ENCODE results near the gene CA6. TPM values are rescaled to one million over a fixed set of nuclear protein-coding genes. Genes with fewer than 3 reads are reported as not detected.

CA6 gene
- total RNA-seq, 1 experiment from 2014 or later = 0.11 TPM

- ChIA-PET POLR2A (no interaction called here), CTCF (interaction anchor here (0.6 to 4.0 kb wide), 6 partner anchors 31 to 117 kb away, joined by 3 to 26 read pairs (median 5); no protein-coding TSS in a partner anchor)
- H3K36me3 Mint-ChIP-seq = peaks cover 16% of the 10 kb centered on the region
- DNase-seq (ENCODE audit: low spot score) = no peak
- peaks cover 21% of the 10 kb centered on the region for H3K27me3 Mint-ChIP-seq (ENCODE audit: low read depth)
- no peak overlapping the region for H3K4me3 Mint-ChIP-seq
- H3K9me3 Mint-ChIP-seq = no peaks in the 10 kb centered on the region; the same call in none of the 2 replicates
- no peak overlapping the region for H3K27ac Mint-ChIP-seq
- H3K4me1 Mint-ChIP-seq = peaks cover 42% of the 10 kb centered on the region
- ATAC-seq = peak; percentile 18
- TF ChIP-seq ZNF121 (CRISPR knock-in tag; IDR thresholded peaks at IDR 0.05) = peak; percentile 87
- no peak for TF ChIP-seq NR3C1 (CRISPR knock-in tag; conservative IDR thresholded peaks at IDR 0.05; ENCODE audit: low read depth)
- peak; percentile 61 for TF ChIP-seq USF2 (CRISPR knock-in tag; IDR thresholded peaks at IDR 0.05)
- peak; percentile 48; the same call in 1 of the 2 replicates for TF ChIP-seq USF1 (CRISPR knock-in tag; IDR thresholded peaks at IDR 0.05)
Measured at GRCh38 chr1:8910914-8911313, 34.8 kb upstream of the CA6 start.

GRCh38 chr1:8911416-8912309 lies 34.0 kb upstream of the CA6 start:
- peak overlapping the region; percentile 95 for H3K27ac Mint-ChIP-seq
- ATAC-seq = peak; percentile 78

GRCh38 chr1:8913457-8913856 lies 32.2 kb upstream of the CA6 start:
- POLR2A ChIA-PET = no interaction called here
- Mint-ChIP-seq H3K9me3 (no peaks in the 10 kb centered on the region; the same call in none of the 2 replicates), H3K27ac (no peak overlapping the region; the same call in 1 of the 2 replicates)
- TF ChIP-seq PRDM15 (CRISPR knock-in tag; IDR thresholded peaks at IDR 0.05) (no peak), ZNF416 (CRISPR knock-in tag; IDR thresholded peaks at IDR 0.05) (no peak), MLX (CRISPR knock-in tag; IDR thresholded peaks at IDR 0.05) (no peak), GABPB1 (CRISPR knock-in tag; IDR thresholded peaks at IDR 0.05) (no peak), ZNF396 (CRISPR knock-in tag; IDR thresholded peaks at IDR 0.05; ENCODE audit: borderline replicate concordance) (no peak)

More at GRCh38 chr1:8911416-8912309, 34.0 kb upstream of the CA6 start:
- Mint-ChIP-seq H3K27me3 (ENCODE audit: low read depth) (peaks cover 25% of the 10 kb centered on the region), H3K4me1 (peaks cover 45% of the 10 kb centered on the region), H3K9me3 (no peaks in the 10 kb centered on the region; the same call in none of the 2 replicates), H3K36me3 (peaks cover 16% of the 10 kb centered on the region), H3K4me3 (no peak overlapping the region)
- DNase-seq (ENCODE audit: low spot score) = peak; percentile 25
- TF ChIP-seq ATF1 (CRISPR knock-in tag; IDR thresholded peaks at IDR 0.05) (no peak), USF1 (CRISPR knock-in tag; IDR thresholded peaks at IDR 0.05) (no peak), KAT7 (CRISPR knock-in tag; IDR thresholded peaks at IDR 0.05; ENCODE audit: borderline replicate concordance) (no peak), PRRX2 (CRISPR knock-in tag; IDR thresholded peaks at IDR 0.05) (no peak), EMX1 (CRISPR knock-in tag; IDR thresholded peaks at IDR 0.05) (no peak), TEAD4 (CRISPR knock-in tag; IDR thresholded peaks at IDR 0.05) (no peak), ZNF317 (CRISPR knock-in tag; IDR thresholded peaks at IDR 0.05; ENCODE audit: borderline replicate concordance, low read depth) (no peak), FOXP1 (CRISPR knock-in tag; IDR thresholded peaks at IDR 0.05; ENCODE audit: borderline replicate concordance) (no peak), SMAD3 (CRISPR knock-in tag; IDR thresholded peaks at IDR 0.05; ENCODE audit: borderline replicate concordance) (no peak), JAZF1 (CRISPR knock-in tag; IDR thresholded peaks at IDR 0.05) (no peak), ZBTB21 (CRISPR knock-in tag; IDR thresholded peaks at IDR 0.05; ENCODE audit: borderline replicate concordance) (no peak), SOX15 (CRISPR knock-in tag; IDR thresholded peaks at IDR 0.05) (no peak), RELA (CRISPR knock-in tag; IDR thresholded peaks at IDR 0.05; ENCODE audit: borderline replicate concordance) (no peak), MXD4 (CRISPR knock-in tag; IDR thresholded peaks at IDR 0.05; ENCODE audit: borderline replicate concordance) (no peak), ERG (CRISPR knock-in tag; IDR thresholded peaks at IDR 0.05) (no peak), USF2 (CRISPR knock-in tag; IDR thresholded peaks at IDR 0.05) (no peak)
- CTCF ChIA-PET = interaction anchor here (2.6 to 4.0 kb wide), 2 partner anchors 51 to 93 kb away, joined by 12 to 26 read pairs; no protein-coding TSS in a partner anchor
- POLR2A ChIA-PET = no interaction called here

More at GRCh38 chr1:8913457-8913856, 32.2 kb upstream of the CA6 start:
- H3K36me3 Mint-ChIP-seq = peaks cover 16% of the 10 kb centered on the region
- no peak for DNase-seq (ENCODE audit: low spot score)
- no peak for ATAC-seq
- CTCF ChIA-PET = interaction anchor here (3.0 to 3.9 kb wide), 2 partner anchors 49 to 91 kb away, joined by 19 to 34 read pairs; no protein-coding TSS in a partner anchor
- H3K4me3 Mint-ChIP-seq = no peak overlapping the region
- peaks cover 20% of the 10 kb centered on the region for H3K27me3 Mint-ChIP-seq (ENCODE audit: low read depth)
- H3K4me1 Mint-ChIP-seq = peaks cover 34% of the 10 kb centered on the region

All from WTC11 (cell line).